SIG-M5 (cell line): ENCODE data around the gene CCT3.
"Not testable (repeated sequence)": the region's sequence is repeated elsewhere in the genome, so short reads cannot be mapped to it uniquely, and the experiment has no call there.

ENCODE experiments used
- DNase-seq: peaks from one replicate; lab custom pipeline; 2025; lab: John Stamatoyannopoulos, UW

Gene CCT3

DNA sequence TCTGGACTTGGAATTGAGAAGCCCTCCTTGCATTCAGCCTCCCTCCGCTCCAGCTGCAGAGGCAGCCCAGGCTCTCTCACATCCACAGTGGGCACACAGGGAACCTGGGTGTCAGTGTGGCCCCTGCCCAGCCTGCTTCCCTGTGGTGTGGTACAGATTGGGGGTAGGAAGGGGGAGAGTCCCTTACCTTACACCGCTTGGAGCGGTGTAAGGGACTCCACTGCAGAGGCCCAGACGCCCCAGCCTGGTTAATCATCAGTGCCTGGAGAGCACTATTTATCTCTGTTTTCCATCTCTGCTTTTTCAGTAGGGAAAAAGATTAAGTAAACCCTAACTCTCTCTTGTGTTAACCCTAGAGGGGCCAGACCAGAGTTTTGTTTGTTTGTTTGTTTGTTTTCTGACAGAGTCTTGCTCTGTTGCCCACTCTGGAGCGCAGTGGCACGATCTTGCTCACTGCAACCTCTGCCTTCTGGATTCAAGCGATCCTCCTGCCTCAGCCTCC is 30.1 kb upstream of the CCT3 start:
- DNase-seq: no peak

DNA sequence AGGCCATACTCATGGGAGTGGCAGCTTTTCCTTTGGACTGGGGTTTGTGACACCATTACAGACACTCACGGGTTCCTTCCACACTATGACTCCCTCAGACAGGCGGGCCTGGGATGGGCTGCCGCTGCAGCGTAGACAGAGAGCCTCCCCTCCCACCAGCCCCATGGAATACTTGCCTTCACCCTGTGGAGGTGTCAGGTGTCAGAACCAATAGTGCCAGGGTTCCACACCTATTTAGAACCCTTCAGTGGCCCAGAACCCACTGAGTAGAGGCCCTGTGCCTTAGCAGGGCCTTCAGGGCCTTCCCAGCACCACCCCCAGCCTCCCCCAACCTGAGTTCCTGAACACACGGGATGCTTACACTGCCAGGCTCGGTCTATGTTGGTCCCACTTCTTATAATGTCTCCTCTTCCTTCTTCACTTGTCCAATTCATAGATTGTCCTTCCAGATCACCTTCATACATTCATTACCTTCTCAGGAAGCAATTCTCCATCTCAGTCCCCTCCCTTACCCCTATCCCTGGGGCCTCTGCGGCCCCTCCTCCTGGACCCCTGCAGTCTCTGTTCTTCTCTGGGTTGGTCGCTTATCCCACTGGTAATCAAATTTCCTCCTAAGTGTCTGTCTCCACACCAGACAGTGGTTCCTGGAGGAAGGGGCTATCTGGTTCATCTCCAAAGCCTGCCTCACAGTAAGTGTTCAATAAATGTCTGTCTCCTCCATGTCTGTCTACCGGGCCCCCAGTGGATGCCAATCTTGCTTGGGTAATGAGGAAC is 29.5 kb upstream of the CCT3 start:
- no peak for DNase-seq

DNA sequence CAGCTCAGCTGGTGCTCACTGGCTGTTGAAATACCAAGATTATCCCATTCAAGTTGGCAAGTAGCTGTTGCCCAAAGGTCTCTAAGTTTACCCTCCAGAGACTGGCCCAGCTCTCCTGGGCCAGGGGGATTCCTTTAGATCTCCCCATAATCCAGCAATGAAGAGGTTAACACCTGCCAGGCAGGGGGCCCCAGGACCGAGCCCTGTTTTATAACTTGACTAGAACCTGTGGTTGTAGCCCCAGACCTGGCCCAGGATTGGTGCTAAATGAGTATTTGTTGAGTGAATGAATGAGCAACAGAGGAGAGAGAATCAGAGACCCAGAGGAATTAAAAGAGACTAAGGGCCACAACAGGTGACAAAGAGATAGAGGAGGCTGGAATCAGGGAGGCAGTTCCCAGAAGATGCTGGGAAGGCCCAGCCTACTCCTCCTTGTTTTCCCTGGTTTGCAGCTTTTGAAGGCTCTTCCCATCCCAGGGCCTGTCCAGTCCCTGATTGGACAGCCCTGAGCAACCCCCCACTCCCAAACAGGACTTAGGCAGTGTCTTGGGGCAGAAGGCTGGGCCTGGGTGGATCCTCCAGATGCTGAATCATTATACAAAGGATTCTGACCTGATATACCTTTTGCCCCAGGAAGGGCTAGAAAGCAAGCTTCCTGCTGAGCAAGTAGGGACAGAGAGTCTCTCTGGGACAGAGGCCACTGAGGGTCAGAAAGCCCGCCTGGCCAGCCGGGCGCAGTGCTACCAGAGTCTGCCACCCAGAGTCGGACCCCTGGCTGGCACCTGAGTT is 28.5 kb upstream of the CCT3 start:
- DNase-seq: no peak

DNA sequence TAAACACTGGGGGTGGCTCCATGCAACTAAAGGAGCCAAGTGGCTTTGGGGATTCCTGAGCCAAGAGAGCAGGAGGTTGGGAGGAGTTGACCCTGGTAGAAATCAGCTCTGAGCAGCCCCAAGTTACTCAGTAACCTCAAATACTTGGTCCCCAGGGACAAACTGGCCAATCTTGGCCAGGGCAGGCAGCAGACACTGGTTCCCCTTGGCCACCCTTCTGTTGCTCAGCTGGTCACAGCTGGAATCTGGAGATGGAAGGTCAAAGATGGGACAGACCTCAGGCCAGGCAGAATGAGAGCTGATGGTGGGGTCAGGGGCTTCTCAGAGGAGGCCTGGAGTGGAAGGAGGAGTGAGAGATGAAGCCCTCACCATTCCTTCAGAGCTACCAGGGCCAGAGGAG is 27.7 kb upstream of the CCT3 start:
- no peak for DNase-seq

DNA sequence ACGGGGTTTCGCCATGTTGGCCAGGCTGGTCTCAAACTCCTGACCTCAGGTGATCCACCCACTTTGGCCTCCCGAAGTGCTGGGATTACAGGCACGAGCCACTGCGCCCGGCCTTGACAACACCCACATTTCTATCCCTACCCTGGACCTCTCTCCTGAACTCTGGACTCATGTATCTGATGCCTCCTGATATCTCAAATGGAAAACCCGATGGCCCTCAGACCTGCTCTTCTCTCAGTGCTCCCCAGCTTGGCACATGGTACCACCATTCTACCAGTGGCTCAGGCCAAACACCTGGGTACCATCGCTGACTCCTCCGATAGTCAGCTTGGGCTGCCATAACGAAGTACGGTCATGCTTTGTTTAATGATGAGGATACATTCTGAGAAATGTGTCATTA is 22.4 kb upstream of the CCT3 start:
- DNase-seq: no peak

DNA sequence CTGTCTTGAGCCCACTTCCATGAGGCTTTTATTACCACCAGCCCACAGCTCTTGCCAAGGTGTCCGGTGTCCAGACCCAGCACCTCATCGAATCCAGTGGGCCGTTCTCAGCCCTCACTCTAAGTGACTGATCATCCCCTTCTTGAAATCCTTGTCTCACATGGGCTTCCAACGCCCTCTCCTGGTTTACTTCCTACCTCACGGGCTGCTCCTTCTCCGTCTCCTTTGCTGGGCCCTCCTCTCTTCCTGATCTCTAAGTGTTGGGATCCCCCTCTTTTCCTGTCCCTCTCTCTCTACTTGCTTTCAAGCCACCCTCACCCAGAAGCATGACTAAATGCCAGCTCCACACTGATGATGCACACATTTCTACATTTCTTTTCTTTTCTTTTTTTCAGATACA is 21.9 kb upstream of the CCT3 start:
- no peak for DNase-seq

DNA sequence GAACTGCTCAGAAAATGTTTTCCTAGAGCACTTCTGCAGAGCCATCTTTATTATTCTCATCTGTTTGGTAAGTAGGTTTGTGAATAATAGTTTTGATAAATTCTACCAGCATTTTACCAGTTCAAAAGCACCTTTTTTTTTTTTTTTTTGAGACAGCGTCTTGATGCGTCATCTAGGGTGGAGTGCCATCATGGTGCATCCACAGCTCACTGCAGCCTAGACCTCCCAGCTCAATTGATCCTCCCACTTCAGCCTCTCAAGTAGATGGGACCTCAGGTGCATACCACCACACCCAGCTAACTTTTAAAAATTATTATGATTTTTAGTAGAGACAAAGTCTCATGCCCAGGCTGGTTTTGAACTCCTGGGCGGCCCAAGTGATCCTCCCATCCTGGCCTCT is 21.2 kb upstream of the CCT3 start:
- DNase-seq: no peak

DNA sequence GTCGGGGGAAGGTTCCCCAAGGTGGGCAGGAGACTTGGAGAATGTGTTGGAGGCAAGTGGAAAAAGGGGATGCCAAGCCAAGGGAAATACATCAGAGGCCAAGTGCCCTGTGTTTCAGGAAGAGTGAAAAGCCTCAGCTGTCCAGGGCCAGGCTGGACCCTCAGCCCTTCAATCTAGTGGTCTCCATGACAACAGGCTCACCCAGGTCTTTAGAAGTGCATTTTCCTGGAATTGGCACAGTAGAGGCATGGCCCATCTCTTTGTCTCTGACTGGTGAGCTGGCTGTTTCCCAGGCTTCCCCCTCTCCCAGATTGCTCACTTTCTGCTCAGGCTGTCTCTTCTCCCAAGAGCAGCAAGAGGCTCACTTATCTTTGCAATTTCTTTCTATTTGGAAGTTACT is 20.5 kb upstream of the CCT3 start:
- no peak for DNase-seq

DNA sequence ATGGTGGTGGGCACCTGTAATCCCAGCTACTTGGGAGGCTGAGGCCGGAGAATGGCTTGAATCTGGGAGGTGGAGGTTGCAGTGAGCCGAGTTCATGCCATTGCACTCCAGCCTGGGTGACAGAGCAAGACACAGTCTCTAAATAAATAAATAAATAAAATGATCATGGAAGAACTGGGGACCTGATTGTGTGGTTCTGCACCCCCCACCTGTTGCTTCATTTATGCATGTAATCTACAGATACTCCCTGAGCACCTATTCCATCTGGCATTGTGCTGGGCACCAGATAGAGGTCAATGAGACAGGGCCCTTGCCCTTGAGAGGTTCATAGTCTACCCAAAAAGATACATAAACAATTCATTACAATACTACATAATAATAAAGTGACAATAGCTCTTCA is 19.9 kb upstream of the CCT3 start:
- no peak for DNase-seq

DNA sequence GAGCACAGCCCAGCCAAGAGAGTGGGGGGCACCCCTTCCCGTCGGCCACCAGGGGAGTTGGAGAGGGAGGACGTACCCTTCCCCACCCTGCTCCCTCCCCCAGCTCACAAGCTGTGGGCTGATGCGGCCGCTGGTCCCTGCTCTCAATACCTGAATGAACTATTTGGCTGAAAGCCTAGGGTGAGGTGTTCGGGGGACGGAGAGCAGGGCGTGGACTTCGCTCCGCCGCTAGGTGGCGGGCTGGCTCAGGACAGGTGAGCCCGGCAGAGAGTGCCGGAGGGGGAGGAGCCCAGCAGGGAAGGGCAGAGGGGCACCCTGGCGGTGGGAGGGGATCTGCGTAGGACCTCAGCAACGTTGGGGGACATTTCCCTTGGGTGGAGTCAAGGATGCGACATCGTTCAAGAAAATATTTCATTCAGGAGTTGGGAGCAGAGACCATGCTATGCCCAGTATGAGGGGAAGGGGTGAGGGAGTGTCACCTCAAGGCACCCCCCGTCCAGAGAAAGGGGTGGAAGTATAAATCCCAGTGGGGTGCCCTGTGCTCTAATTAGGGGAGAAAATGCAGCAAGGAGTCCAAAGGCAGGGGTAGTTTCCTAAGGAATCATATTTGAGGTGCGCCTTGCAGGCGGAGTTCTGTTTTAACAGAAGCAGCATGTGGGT is 18.9 kb upstream of the CCT3 start:
- DNase-seq: no peak

DNA sequence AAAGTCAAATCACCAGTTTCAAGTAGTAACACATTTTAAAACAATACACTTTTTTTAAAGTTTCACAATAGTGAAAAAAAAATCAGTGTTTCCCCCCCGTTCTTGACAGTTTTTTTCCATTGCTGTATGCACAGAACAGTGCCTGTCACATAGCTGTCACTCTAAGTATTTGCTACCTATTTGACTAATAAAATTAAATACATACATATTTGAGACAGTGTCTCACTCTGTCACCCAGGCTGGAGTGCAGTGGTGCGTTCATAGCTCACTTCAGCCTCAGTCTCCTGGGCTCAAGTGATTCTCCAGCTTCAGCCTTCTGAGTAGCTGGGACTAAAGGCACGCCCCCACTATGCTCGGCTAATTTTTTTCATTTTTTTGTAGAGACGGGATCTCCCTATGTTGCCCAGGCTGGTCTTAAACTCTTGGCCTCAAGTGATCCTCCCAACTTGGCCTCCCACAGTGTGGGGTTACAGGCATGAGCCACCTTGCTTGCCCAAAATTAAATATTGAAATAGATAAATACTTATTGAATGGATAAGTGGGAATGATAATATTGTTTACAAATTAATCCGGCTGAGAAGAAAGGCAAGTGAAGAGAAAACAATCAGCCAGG is 18.3 kb upstream of the CCT3 start:
- DNase-seq: no peak

DNA sequence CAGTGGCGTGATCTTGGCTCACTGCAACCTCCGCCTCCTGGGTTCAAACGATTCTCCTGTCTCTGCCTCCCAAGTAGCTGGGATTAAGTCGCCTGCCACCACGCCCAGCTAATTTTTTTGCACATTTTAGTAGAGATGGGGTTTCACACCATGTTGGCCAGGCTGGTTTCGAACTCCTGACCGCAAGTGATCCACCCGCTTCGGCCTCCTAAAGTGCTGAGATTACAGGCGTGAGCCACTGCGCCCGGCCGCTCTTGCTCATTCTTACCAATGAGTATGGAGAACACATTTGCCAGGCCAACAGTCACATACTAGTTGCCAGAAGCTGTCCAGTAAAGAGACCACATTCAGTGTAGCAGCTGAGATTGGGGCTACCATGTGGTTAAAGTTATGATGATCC is 14.4 kb upstream of the CCT3 start:
- DNase-seq: not testable (repeated sequence)

DNA sequence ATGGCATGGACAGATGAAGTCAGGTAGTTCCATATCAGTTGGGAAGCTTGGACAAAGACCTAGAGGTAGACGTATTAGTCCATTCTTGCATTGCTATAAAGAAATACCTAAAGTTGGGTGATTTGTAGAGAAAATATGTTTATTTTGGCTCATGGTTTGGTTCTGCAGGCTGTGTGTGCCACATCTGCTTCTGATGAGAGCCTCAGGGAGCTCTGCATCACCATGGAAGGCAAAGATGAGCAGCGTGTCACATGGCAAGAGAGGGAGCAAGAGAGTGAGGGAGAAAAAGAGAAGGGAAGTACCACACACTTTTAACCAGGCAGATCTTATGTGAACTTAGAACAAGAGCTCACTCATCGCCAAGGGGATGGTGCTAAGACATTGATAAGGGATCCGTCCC is 9.2 kb upstream of the CCT3 start:
- DNase-seq: no peak

DNA sequence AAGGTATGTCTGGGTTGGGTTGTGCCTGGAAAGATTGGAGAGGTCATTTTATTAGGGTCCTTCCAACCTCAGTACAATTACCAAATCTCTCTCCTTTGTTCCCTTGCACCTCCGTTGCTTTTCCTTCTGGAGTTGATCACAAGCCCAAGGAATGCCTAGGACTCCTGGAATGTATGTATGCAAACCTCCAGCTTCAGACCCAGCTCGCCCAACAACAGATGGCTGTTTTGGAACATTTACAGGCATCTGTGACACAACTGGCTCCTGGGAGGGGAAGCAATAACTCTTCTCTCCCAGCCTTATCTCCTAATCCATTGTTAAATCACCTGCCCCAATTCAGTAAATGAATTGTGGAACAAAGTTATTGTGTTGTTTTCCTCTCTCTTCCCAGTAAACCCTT is 8.5 kb upstream of the CCT3 start:
- no peak for DNase-seq

DNA sequence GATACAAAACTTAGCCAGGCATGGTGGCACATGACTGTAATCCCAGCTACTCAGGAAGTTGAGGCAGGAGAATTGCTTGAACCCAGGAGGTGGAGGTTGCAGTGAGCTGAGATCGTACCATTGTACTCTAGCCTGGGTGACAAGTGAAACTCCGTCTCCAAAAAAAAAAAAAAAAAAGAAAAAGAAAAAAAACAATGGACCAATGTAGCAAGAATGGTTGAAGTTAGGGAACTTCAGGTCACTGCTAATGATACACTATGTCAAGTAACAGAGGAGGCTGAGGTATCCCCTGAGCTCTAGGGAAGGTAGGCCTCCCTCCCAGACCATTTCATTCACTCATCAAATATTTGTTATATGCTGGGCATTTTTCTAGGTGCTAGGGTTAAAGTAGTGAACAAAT is 7.9 kb upstream of the CCT3 start:
- not testable (repeated sequence) for DNase-seq

DNA sequence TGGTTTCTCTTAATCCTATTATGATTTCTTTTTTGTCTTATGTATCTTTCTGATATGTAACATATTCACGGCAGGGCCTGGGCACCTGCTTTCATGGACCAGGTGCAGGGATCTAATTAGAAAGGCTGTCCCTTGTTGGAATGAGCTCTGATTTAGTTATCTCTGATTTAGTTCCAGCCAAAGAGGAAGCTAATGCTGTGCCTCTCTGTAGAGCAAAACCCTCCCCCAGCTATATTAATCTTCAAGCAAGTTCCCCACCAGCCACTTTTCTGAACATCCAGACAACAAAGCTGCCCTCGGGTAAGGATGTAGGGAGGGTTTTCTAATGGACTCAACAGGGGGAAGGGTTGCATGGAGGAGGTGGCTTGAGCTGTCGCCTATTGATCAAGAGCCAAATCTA is 6.3 kb upstream of the CCT3 start:
- DNase-seq: no peak

DNA sequence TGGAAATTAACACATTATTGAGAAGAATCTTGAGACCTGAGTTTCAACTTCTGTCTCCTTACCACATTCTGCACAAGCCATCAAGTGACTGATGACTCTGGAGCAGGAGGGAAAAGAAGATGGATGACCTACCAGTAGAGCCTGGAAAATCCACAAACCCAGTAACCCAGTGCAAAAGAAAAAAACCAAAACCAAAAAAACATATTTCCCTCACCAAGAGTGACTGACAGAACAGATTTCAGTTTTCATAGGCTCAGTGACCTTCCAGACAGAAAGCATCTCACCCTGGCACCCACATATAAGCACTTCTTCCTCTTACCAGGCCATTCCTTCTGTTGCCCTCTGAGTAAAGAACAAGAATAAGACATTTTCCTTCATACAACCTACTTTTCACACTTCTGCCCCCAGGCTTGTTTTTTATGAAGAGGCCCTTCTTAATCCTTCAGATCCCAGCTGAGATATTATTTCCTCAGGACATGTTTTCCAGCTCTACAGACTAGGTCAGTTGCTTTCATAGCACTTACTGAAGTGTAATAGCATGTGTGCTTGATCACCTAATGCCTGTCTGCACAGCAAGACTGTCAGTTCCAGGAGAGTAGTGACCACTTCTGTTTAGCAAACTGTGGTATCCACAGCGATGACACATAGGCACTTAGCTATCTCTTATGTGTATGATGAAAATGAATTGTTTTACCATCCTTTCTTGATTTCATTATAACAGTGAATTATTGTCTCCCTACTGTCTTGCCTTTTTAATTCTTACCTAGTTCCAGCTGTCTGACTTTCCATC is 4.3 kb upstream of the CCT3 start:
- no peak for DNase-seq

DNA sequence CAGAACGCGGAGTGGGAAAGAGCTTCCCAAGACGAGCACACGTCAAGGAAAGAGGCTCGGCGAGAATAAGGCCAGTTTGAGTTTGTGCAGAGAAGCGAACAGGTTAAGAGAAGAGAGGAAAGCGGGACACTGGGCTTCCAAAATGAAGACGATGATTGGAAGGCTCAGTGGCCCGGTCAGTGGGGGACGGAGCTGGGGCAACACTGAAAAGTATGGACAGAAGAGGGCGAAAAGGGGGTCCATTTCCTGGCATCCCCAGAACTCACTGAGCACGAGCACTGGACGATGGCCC is 258 bp downstream of the CCT3 start:
- DNase-seq: no peak

DNA sequence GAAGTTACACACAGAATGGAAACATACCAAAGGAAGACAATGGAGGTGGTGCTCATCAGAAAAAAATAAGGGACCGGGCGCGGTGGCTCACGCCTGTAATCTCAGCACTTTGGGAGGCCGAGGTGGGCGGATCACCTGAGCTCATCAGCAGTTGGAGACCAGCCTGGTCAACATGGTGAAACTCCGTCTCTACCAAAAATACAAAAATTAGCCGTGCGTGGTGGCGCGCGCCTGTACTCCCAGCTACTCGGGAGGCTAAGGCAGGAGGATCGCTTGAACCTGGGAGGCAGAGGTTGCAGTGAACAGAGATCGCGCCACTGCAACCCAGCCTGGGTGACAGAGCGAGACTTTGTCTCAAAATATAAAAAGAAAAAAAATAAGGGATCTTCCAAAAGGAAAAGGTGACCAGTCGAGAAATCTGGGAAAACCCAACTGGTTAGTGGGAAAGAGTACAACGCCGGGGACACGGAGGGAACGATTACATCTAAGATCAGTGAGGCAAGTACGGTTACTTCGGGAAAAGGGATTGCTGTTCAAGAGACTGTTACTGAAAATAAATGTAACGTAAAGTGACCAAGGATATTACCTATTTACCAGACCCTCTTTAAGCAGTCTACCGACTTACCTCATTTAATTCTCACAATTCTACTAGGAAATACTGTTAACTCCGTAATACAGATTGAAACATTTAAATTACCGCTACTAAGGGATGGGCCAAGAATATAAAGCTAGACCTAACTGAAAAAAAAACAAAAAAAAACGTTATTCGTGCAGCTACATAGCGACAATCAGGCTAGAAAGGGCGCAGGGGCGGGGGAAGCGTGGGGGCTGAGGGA is 822 bp downstream of the CCT3 start:
- DNase-seq: no peak

DNA sequence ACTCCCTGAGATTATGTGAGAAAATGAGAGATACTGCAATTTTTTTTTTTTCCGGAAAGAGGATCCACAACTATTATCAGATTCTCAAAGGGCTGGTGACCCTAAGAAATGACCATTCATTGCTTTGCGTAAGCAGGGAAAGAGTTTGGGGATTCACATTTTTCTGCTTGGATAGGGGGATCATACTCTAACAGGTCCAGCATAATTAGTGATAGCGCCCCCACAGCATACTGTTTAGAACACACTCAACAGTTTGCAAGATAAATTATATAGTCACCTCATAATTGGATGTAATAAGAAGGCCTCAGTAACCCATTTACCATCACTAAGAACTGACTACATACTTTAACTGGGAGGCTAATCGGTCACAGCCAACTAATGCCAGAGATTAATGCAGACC is 1.9 kb downstream of the CCT3 start:
- DNase-seq: no peak

DNA sequence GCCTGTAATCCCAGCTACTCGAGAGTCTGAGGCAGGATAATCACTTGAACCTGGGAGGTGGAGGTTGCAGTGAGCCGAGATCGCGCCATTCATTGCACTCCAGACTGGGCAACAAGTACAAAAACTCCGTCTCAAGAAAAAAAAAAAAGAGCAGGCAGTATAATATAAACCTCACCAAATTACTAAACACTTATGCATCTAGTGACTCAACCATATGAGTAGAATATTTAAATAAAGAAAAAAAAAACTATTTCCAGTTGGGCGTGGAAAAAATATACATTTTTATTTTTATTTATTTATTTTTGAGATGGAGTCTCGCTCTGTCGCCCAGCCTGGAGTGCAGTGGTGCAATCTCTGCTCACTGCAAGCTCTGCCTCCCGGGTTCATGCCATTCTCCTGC is 14.9 kb downstream of the CCT3 start:
- DNase-seq: not testable (repeated sequence)
